IMR-90 (cell line): Measurements from ENCODE around the gene RAB6D. TPM values are rescaled to one million over a fixed set of nuclear protein-coding genes. Genes with fewer than 3 reads are reported as not detected.

ENCODE experiments used
- ATAC-seq: fragments of 200-7000 bp; cut with Tn5 transposase; 2 replicates; pipeline ENCODE4 v1.9.1; 2020; ENCODE audit warnings: low read depth, mild to moderate bottlenecking, moderate library complexity
- BruUV-seq: library from RNA; stranded (reverse); fragments of 400-500 nt; replicated peaks from 2 replicates; lab custom pipeline; 2021; lab: Mats Ljungman, UMichigan
- CTCF ChIA-PET: fragments of 300-600 bp; formaldehyde crosslinking; extraction: SDS; loops from one replicate; lab custom pipeline; 2021; ENCODE audit warnings: antibody characterized with exemption; lab: Yijun Ruan, JAX
- POLR2A ChIA-PET: fragments of 300-600 bp; sonication (Branson Sonifier 250); formaldehyde crosslinking; loops from one replicate; lab custom pipeline; 2022; ENCODE audit warnings: antibody characterized with exemption; ENCODE audit not compliant: unreplicated experiment; lab: Charles Lee
- DNase-seq: peaks from one replicate; pipeline ENCODE4 v3.0.0; 2013
- H2AFZ ChIP-seq: replicated peaks from 2 replicates; pipeline ENCODE3; 2013; ENCODE audit warnings: low read length, mild to moderate bottlenecking; ENCODE audit not compliant: poor library complexity
- H2AK5ac ChIP-seq: 2 replicates; pipeline ENCODE4 v1.6.1; 2013; ENCODE audit warnings: low read depth, low read length, inconsistent platforms
- H2AK9ac ChIP-seq: replicated peaks from 2 replicates; pipeline ENCODE3; 2013; ENCODE audit warnings: mild to moderate bottlenecking, low read depth, low read length, moderate library complexity; ENCODE audit not compliant: poor library complexity
- H2BK120ac ChIP-seq: 2 replicates; pipeline ENCODE4 v1.6.1; 2013; ENCODE audit warnings: low read depth, low read length, inconsistent platforms
- H2BK15ac ChIP-seq: 3 replicates; pipeline ENCODE4 v1.6.1; 2013; ENCODE audit warnings: low read depth, low read length, inconsistent platforms
- H2BK20ac ChIP-seq: 2 replicates; pipeline ENCODE4 v1.6.1; 2013; ENCODE audit warnings: low read depth, mild to moderate bottlenecking, inconsistent platforms, low read length, moderate library complexity
- H2BK5ac ChIP-seq: 2 replicates; pipeline ENCODE4 v1.6.1; 2013; ENCODE audit warnings: mild to moderate bottlenecking, low read depth, low read length, inconsistent platforms; ENCODE audit not compliant: poor library complexity, severe bottlenecking
- H3K14ac ChIP-seq: replicated peaks from 2 replicates; pipeline ENCODE4 v1.6.1; 2013; ENCODE audit warnings: low read depth, low read length, inconsistent platforms
- H3K18ac ChIP-seq: 2 replicates; pipeline ENCODE4 v1.6.1; 2013; ENCODE audit warnings: low read depth, low read length, control low read depth
- H3K23ac ChIP-seq: 2 replicates; pipeline ENCODE4 v1.6.1; 2013; ENCODE audit warnings: low read depth, low read length, inconsistent platforms
- H3K27ac ChIP-seq: 2 replicates; pipeline ENCODE4 v1.5.1; 2013; ENCODE audit warnings: mild to moderate bottlenecking, control low read depth, low read length; ENCODE audit not compliant: insufficient read depth
- H3K27me3 ChIP-seq: 2 replicates; pipeline ENCODE4 v1.6.1; 2013; ENCODE audit warnings: low read length; ENCODE audit not compliant: control insufficient read depth, insufficient read depth
- H3K36me3 ChIP-seq: 2 replicates; pipeline ENCODE4 v1.6.1; 2013; ENCODE audit warnings: low read length, mixed read lengths; ENCODE audit not compliant: control insufficient read depth, insufficient read depth
- H3K4ac ChIP-seq: 2 replicates; pipeline ENCODE4 v1.6.1; 2013; ENCODE audit warnings: low read depth, low read length, inconsistent platforms
- H3K4me1 ChIP-seq: 2 replicates; pipeline ENCODE4 v1.6.1; 2013; ENCODE audit warnings: low read length, mixed read lengths; ENCODE audit not compliant: control insufficient read depth, insufficient read depth
- H3K4me2 ChIP-seq: 2 replicates; pipeline ENCODE4 v1.6.1; 2013; ENCODE audit warnings: low read depth, mild to moderate bottlenecking, control low read depth, low read length, moderate library complexity
- H3K4me3 ChIP-seq: 2 replicates; pipeline ENCODE4 v1.5.1; 2013; ENCODE audit warnings: low read depth, mild to moderate bottlenecking, control low read depth, low read length, moderate library complexity; ENCODE audit not compliant: insufficient read depth
- H3K56ac ChIP-seq: 2 replicates; pipeline ENCODE4 v1.6.1; 2013; ENCODE audit warnings: low read length, inconsistent platforms; ENCODE audit not compliant: insufficient read depth; ENCODE audit errors: extremely low read depth
- H3K79me1 ChIP-seq, 2 experiments: 2 replicates each; pipeline ENCODE4 v1.6.1; 2013; ENCODE audit warnings: low read length in 2 of 2, inconsistent platforms in 1 of 2, low read depth in 1 of 2
- H3K9ac ChIP-seq: 2 replicates; pipeline ENCODE4 v1.6.1; 2013; ENCODE audit warnings: low read depth, low read length, control low read depth
- H3K9me1 ChIP-seq: 2 replicates; pipeline ENCODE4 v1.6.1; 2013; ENCODE audit warnings: low read length, inconsistent platforms; ENCODE audit not compliant: insufficient read depth
- H3K9me3 ChIP-seq: 2 replicates; pipeline ENCODE4 v1.6.1; 2013; ENCODE audit warnings: low read length; ENCODE audit not compliant: control insufficient read depth, insufficient read depth
- H4K20me1 ChIP-seq: 2 replicates; pipeline ENCODE4 v1.6.1; 2013; ENCODE audit warnings: low read length, inconsistent platforms; ENCODE audit not compliant: insufficient read depth
- H4K5ac ChIP-seq: 2 replicates; pipeline ENCODE4 v1.6.1; 2013; ENCODE audit warnings: mild to moderate bottlenecking, low read depth, low read length, control low read depth
- H4K8ac ChIP-seq, 2 experiments: 2 replicates each; pipeline ENCODE4 v1.6.1; 2013; ENCODE audit warnings: low read depth in 2 of 2, low read length in 2 of 2, control low read depth in 1 of 2, inconsistent platforms in 1 of 2
- H4K91ac ChIP-seq: 2 replicates; pipeline ENCODE4 v1.6.1; 2013; ENCODE audit warnings: low read depth, low read length, inconsistent platforms; ENCODE audit not compliant: insufficient read depth
- CEBPB ChIP-seq: IDR thresholded peaks from 2 replicates; pipeline ENCODE4 v1.6.1; 2012; ENCODE audit warnings: low read depth, low read length, improper control_type of control experiment
- CHD1 ChIP-seq: IDR thresholded peaks from 2 replicates; pipeline ENCODE4 v1.6.1; 2012; ENCODE audit warnings: low read depth, low read length, improper control_type of control experiment
- NFE2L2 ChIP-seq: fragments of 150-350 bp; IDR thresholded peaks from 2 replicates; pipeline ENCODE4 v1.6.1; 2016; ENCODE audit warnings: low read depth, mild to moderate bottlenecking, low read length
- RCOR1 ChIP-seq: IDR thresholded peaks from 2 replicates; pipeline ENCODE4 v1.6.1; 2012; ENCODE audit warnings: mild to moderate bottlenecking, low read length, improper control_type of control experiment; ENCODE audit not compliant: insufficient replicate concordance
- dilution Hi-C: fragments of 300-500 bp; cut with HindIII; formaldehyde crosslinking; loops from one replicate; pipeline ENCODE4 v1.14.3; 2018; ENCODE audit warnings: low sequenced_read_pairs; ENCODE audit not compliant: unreplicated experiment
- in situ Hi-C: fragments of 300-500 bp; cut with MboI; formaldehyde crosslinking; loops from 3 replicates; pipeline ENCODE4 v1.14.3; 2019; ENCODE audit warnings: low sequenced_read_pairs, inconsistent platforms, mixed read lengths
- intact Hi-C: fragments of 100-400 bp; cut with micrococcal nuclease; formaldehyde crosslinking; loops from 2 replicates; pipeline ENCODE4 v1.10.0; 2022
- polyA plus RNA-seq, 3 experiments: library from polyadenylated mRNA; depleted of rRNA; stranded (reverse); fragments of >200 nt; gene quantifications; 2 replicates each; pipeline ENCODE4 v1.2.3, GENCODE V29; 2012; ENCODE audit warnings: low replicate concordance in 1 of 3
- total RNA-seq: library from RNA; depleted of rRNA; stranded (reverse); fragments of >200 nt; gene quantifications from 2 replicates; pipeline ENCODE4 v1.2.3, GENCODE V29; 2012
- TF ChIP-seq, protein P1 (sequence below): fragments of 150-350 bp; IDR thresholded peaks from 2 replicates; pipeline ENCODE4 v1.6.1; 2017; ENCODE audit warnings: mild to moderate bottlenecking, antibody characterized with exemption, low read length, low read depth

The RAB6D gene
- total and polyA plus RNA-seq, 2 of the 4 experiments (the other 2 are of a cell fraction) = not detected

- no peak overlapping the region for H3K4me2 ChIP-seq
- H2AK9ac ChIP-seq = no peak overlapping the region
- H3K4me3 ChIP-seq = no peak overlapping the region
- H2BK15ac ChIP-seq = no peak overlapping the region
- H3K79me1 ChIP-seq = no peaks in the 10 kb centered on the region
- no peak overlapping the region for H4K91ac ChIP-seq
- H3K23ac ChIP-seq = no peak overlapping the region
- H3K9me3 ChIP-seq = no peaks in the 10 kb centered on the region
- no peak for DNase-seq
- ChIA-PET CTCF (no interaction called here), POLR2A (no interaction called here)
- no peak overlapping the region for H2BK5ac ChIP-seq
- intact Hi-C loops (no loop called here), in situ Hi-C loops (loop anchor here (25.0 kb wide), 1 partner anchor 404 kb away; no protein-coding TSS in a partner anchor), dilution Hi-C loops (no loop called here)
- H4K5ac ChIP-seq = no peak overlapping the region
- H3K27me3 ChIP-seq = peaks cover 19% of the 10 kb centered on the region
- TF ChIP-seq CHD1 (no peak), CEBPB (no peak), RCOR1 (no peak), NFE2L2 (no peak)
- TF ChIP-seq, protein P1, sequence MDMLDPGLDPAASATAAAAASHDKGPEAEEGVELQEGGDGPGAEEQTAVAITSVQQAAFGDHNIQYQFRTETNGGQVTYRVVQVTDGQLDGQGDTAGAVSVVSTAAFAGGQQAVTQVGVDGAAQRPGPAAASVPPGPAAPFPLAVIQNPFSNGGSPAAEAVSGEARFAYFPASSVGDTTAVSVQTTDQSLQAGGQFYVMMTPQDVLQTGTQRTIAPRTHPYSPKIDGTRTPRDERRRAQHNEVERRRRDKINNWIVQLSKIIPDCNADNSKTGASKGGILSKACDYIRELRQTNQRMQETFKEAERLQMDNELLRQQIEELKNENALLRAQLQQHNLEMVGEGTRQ = no peak
- no peaks in the 10 kb centered on the region for H4K20me1 ChIP-seq
- no peak overlapping the region for H3K9ac ChIP-seq
- no peak overlapping the region for H3K4ac ChIP-seq
- H2BK120ac ChIP-seq = no peak overlapping the region
- H3K27ac ChIP-seq = no peak overlapping the region
- no peak for ATAC-seq
- H2BK20ac ChIP-seq = no peak overlapping the region
- H2AFZ ChIP-seq = no peak overlapping the region
- H3K36me3 ChIP-seq = no peaks in the 10 kb centered on the region
- no peak overlapping the region for H2AK5ac ChIP-seq
- H3K18ac ChIP-seq = no peak overlapping the region
- H3K14ac ChIP-seq = no peak overlapping the region
- H3K9me1 ChIP-seq = no peaks in the 10 kb centered on the region
- H3K56ac ChIP-seq = no peak overlapping the region
- no peak overlapping the region for H4K8ac ChIP-seq
- no peaks in the 10 kb centered on the region for H3K4me1 ChIP-seq
- BruUV-seq = no TSS peak
These were observed 44.2 kb upstream of the RAB6D start for GRCh38 chr2:131408207-131408606.
